Ishikawa (cell line): Measurements from ENCODE around the gene TBC1D19.

Source experiments
- CEBPB ChIP-seq: IDR thresholded peaks from 2 replicates; pipeline ENCODE4 v1.6.1; 2012
- CREB1 ChIP-seq: IDR thresholded peaks from 2 replicates; pipeline ENCODE4 v1.6.1; 2012; ENCODE audit warnings: low read depth
- EGR1 ChIP-seq: IDR thresholded peaks from 2 replicates; pipeline ENCODE4 v1.6.1; 2012
- EP300 ChIP-seq: IDR thresholded peaks from 2 replicates; pipeline ENCODE4 v1.6.1; 2012; ENCODE audit warnings: borderline replicate concordance
- FOXM1 ChIP-seq: IDR thresholded peaks from 2 replicates; pipeline ENCODE4 v1.6.1; 2012; ENCODE audit warnings: low read depth, borderline replicate concordance
- MAX ChIP-seq: IDR thresholded peaks from 2 replicates; pipeline ENCODE4 v1.6.1; 2012
- NFIC ChIP-seq: IDR thresholded peaks from 2 replicates; pipeline ENCODE4 v1.6.1; 2012
- RAD21 ChIP-seq: IDR thresholded peaks from 2 replicates; pipeline ENCODE4 v1.6.1; 2012; ENCODE audit warnings: low read depth
- TAF1 ChIP-seq: IDR thresholded peaks from 2 replicates; pipeline ENCODE4 v1.6.1; 2012; ENCODE audit warnings: low read depth, mild to moderate bottlenecking
- TCF12 ChIP-seq: IDR thresholded peaks from 2 replicates; pipeline ENCODE4 v1.6.1; 2012; ENCODE audit warnings: low read depth
- TEAD4 ChIP-seq: IDR thresholded peaks from 2 replicates; pipeline ENCODE4 v1.6.1; 2012
- USF1 ChIP-seq: IDR thresholded peaks from 2 replicates; pipeline ENCODE4 v1.6.1; 2012
- YY1 ChIP-seq: IDR thresholded peaks from 2 replicates; pipeline ENCODE4 v1.6.1; 2012; ENCODE audit warnings: low read depth
- ZBTB7A ChIP-seq: IDR thresholded peaks from 2 replicates; pipeline ENCODE4 v1.6.1; 2012; ENCODE audit warnings: low read depth
- TF ChIP-seq, protein P1 (sequence below): IDR thresholded peaks from 2 replicates; pipeline ENCODE4 v1.6.1; 2012; ENCODE audit warnings: low read depth, mild to moderate bottlenecking

Gene TBC1D19

DNA sequence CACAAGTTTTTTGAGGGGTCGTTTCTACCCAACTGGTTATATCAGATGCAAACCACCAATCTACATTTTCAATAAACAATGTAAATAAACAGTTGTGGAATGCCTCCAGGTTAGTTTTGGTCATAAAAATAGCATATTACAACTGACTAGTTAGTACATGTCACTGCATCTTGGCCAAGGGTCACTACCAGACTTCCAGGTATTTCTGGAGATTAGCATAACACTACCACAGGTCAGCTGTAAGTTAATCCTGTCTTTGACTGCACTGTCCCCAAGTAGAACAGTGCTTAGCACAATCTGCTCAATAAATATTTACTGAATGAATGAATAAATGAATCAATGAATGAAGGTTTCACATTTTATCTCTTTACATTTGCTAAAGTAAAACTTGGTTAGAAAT, 64.4 kb downstream of the TBC1D19 start:
- no peak for TF ChIP-seq EGR1
- TF ChIP-seq TCF12, result no peak

GRCh38 chr4:26660261-26660660, 76.4 kb downstream of the TBC1D19 start:
- no peak for TF ChIP-seq EP300
- no peak for TF ChIP-seq CREB1
- TF ChIP-seq MAX, result no peak
- no peak for TF ChIP-seq TAF1
- TF ChIP-seq NFIC, result no peak

- TF ChIP-seq FOXM1 (no peak), RAD21 (no peak), ZBTB7A (no peak), CEBPB (no peak), EGR1 (no peak), CREB1 (no peak), TCF12 (no peak), EP300 (no peak), TAF1 (no peak), NFIC (no peak), YY1 (no peak), TEAD4 (no peak), MAX (no peak), USF1 (no peak)
- TF ChIP-seq, protein P1, sequence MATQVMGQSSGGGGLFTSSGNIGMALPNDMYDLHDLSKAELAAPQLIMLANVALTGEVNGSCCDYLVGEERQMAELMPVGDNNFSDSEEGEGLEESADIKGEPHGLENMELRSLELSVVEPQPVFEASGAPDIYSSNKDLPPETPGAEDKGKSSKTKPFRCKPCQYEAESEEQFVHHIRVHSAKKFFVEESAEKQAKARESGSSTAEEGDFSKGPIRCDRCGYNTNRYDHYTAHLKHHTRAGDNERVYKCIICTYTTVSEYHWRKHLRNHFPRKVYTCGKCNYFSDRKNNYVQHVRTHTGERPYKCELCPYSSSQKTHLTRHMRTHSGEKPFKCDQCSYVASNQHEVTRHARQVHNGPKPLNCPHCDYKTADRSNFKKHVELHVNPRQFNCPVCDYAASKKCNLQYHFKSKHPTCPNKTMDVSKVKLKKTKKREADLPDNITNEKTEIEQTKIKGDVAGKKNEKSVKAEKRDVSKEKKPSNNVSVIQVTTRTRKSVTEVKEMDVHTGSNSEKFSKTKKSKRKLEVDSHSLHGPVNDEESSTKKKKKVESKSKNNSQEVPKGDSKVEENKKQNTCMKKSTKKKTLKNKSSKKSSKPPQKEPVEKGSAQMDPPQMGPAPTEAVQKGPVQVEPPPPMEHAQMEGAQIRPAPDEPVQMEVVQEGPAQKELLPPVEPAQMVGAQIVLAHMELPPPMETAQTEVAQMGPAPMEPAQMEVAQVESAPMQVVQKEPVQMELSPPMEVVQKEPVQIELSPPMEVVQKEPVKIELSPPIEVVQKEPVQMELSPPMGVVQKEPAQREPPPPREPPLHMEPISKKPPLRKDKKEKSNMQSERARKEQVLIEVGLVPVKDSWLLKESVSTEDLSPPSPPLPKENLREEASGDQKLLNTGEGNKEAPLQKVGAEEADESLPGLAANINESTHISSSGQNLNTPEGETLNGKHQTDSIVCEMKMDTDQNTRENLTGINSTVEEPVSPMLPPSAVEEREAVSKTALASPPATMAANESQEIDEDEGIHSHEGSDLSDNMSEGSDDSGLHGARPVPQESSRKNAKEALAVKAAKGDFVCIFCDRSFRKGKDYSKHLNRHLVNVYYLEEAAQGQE, result no peak
Measured at GRCh38 chr4:26663888-26664287, 80.0 kb downstream of the TBC1D19 start.

GRCh38 chr4:26670903-26671537, 87.1 kb downstream of the TBC1D19 start:
- TF ChIP-seq YY1, result no peak
- no peak for TF ChIP-seq EGR1
- TF ChIP-seq RAD21, result no peak
- TF ChIP-seq TAF1, result no peak
- TF ChIP-seq FOXM1, result no peak
- no peak for TF ChIP-seq CREB1
- no peak for TF ChIP-seq USF1
- TF ChIP-seq NFIC, result no peak
- TF ChIP-seq MAX, result no peak
- no peak for TF ChIP-seq TCF12
- no peak for TF ChIP-seq ZBTB7A
- TF ChIP-seq TEAD4, result no peak
- TF ChIP-seq, protein P1, result no peak

GRCh38 chr4:26682436-26682835, 98.6 kb downstream of the TBC1D19 start:
- TF ChIP-seq TEAD4, result no peak
- TF ChIP-seq, protein P1, result no peak
- TF ChIP-seq FOXM1, result no peak
- TF ChIP-seq EGR1, result no peak
- TF ChIP-seq CREB1, result no peak
- TF ChIP-seq MAX, result no peak
- no peak for TF ChIP-seq NFIC
- TF ChIP-seq USF1, result no peak
- no peak for TF ChIP-seq RAD21
